Esophagus squamous epithelium (tissue), 5 donors: ENCODE measurements around the gene ENPP3. TPM values are rescaled to one million over a fixed set of nuclear protein-coding genes. Genes with fewer than 3 reads are reported as not detected.

Experiments used
- DNase-seq: peaks from one replicate; lab custom pipeline; 2025; lab: John Stamatoyannopoulos, UW
- H3K27ac ChIP-seq, 4 donors: fragments of 200-600 bp; sonication (generic); one replicate each; pipeline ENCODE4 v1.5.1; 2016 to 2019; ENCODE audit warnings: mild to moderate bottlenecking in 1 of 4
- H3K27me3 ChIP-seq, 4 donors: fragments of 200-600 bp; sonication (generic); 1 replicate in 3 of 4; 2 replicates in 1 of 4; pipeline versions ENCODE4 v1.5.1 to v1.6.0; 2017 to 2021; ENCODE audit warnings: antibody characterized with exemption in 1 of 4
- H3K36me3 ChIP-seq, 3 donors: fragments of 200-600 bp; sonication (generic); one replicate each; pipeline ENCODE4 v1.5.1; 2016 to 2019
- H3K4me1 ChIP-seq, 3 donors: fragments of 200-600 bp; sonication (generic); one replicate each; pipeline ENCODE4 v1.5.1; 2017 to 2019
- H3K4me3 ChIP-seq, 4 donors: fragments of 200-600 bp; sonication (generic); 1 replicate in 3 of 4; 2 replicates in 1 of 4; pipeline ENCODE4 v1.5.1; 2016 to 2019; ENCODE audit warnings: mild to moderate bottlenecking in 2 of 4, moderate library complexity in 1 of 4
- H3K9me3 ChIP-seq, 3 donors: fragments of 200-600 bp; sonication (generic); one replicate each; pipeline ENCODE4 v1.5.1; 2016 to 2019
- CTCF ChIP-seq, 6 experiments: fragments of 450-650 bp in 4 of 6; fragments of 200-600 bp in 2 of 6; sonication (generic) in 2 of 6; IDR thresholded peaks; one replicate each; pipeline ENCODE4 v1.5.1; 2016 to 2019; ENCODE audit warnings: antibody characterized with exemption in 6 of 6, mild to moderate bottlenecking in 4 of 6, moderate library complexity in 4 of 6
- POLR2A ChIP-seq, 4 donors: fragments of 450-650 bp; IDR thresholded peaks; one replicate each; pipeline ENCODE4 v1.6.1; 2017; ENCODE audit warnings: antibody characterized with exemption in 4 of 4, mild to moderate bottlenecking in 4 of 4, moderate library complexity in 3 of 4
- WGBS, 2 donors: methylation state at CpG; one replicate each; pipeline ENCODE4 v1.1.5; 2018; 5-methylcytosine and 5-hydroxymethylcytosine counted together
- intact Hi-C: fragments of 100-400 bp; cut with DNase I; formaldehyde crosslinking; loops from one replicate; pipeline ENCODE4 v1.15.0; 2022
- total RNA-seq, 4 donors: library from RNA; depleted of rRNA; stranded (reverse); fragments of >200 nt; gene quantifications; one replicate each; pipeline ENCODE4 v1.1.0, GENCODE V29; 2016
- donor health status: DM: yes; HTN: yes; CAD: no.

Gene ENPP3
- total RNA-seq, 4 donors from 2014 or later: 0.06 to 2.3 (median 0.17) TPM

GRCh38 chr6:131781687-131782086 lies 144.6 kb downstream of the ENPP3 start:
- no peak for DNase-seq
- H3K27me3 ChIP-seq: peaks cover 0 to 21% (median 0%) of the 10 kb centered on the region in 4 donors
- 56 to 64% methylated on average over 3 of the region's 3 CpGs for WGBS, 2 donors
- peaks cover 0 to 7% (median 0%) of the 10 kb centered on the region in 3 donors for H3K4me1 ChIP-seq
- H3K9me3 ChIP-seq: no peaks in the 10 kb centered on the region
- TF ChIP-seq POLR2A (IDR thresholded peaks at IDR 0.05) (no peak), CTCF (IDR thresholded peaks at IDR 0.05) (no peak)
- no peak overlapping the region for H3K27ac ChIP-seq
- intact Hi-C loops: no loop called here
- no peak overlapping the region for H3K4me3 ChIP-seq
- H3K36me3 ChIP-seq: no peaks in the 10 kb centered on the region

DNA sequence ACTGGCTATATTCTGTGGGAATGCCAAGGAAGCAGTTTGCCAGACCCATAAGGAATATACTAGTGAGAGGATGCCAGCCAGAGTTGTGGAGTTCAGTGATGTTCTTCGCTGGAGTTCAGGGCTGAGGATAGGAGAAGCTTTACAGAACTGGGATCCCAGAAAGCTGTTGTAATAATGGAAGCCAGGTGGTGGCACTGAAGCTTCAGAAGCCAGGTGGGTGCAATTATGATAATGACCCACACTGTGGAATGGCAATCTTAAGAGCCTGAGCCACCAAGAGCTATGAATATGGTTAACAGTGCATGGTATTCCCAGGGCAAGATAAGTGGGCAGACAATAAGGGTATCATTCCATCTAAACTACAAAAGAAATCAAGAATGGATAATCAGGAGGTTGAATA lies 145.7 kb downstream of the ENPP3 start:
- no peak for TF ChIP-seq POLR2A (IDR thresholded peaks at IDR 0.05)
- TF ChIP-seq CTCF (IDR thresholded peaks at IDR 0.05): no peak
- H3K27ac ChIP-seq: no peak overlapping the region
- H3K4me3 ChIP-seq: no peak overlapping the region
- 83% methylated on average over 1 of the region's 1 CpG; no CpG with 5 or more reads in 1 of the 2 donors for WGBS, 2 donors
- H3K9me3 ChIP-seq: no peaks in the 10 kb centered on the region
- intact Hi-C loops: no loop called here
- no peaks in the 10 kb centered on the region for H3K36me3 ChIP-seq
- peaks cover 0 to 21% (median 0%) of the 10 kb centered on the region in 4 donors for H3K27me3 ChIP-seq
- DNase-seq: no peak
- peaks cover 0 to 7% (median 0%) of the 10 kb centered on the region in 3 donors for H3K4me1 ChIP-seq

GRCh38 chr6:131784561-131784960 lies 147.5 kb downstream of the ENPP3 start:
- 40 to 83% methylated on average over 1 of the region's 1 CpG for WGBS, 2 donors
- DNase-seq: no peak
- TF ChIP-seq POLR2A (IDR thresholded peaks at IDR 0.05) (no peak), CTCF (IDR thresholded peaks at IDR 0.05) (no peak)
- Histone ChIP-seq H3K4me1 (peaks cover 0 to 6% (median 0%) of the 10 kb centered on the region in 3 donors), H3K36me3 (no peaks in the 10 kb centered on the region), H3K9me3 (no peaks in the 10 kb centered on the region), H3K27ac (no peak overlapping the region), H3K27me3 (peaks cover 0 to 21% (median 0%) of the 10 kb centered on the region in 4 donors), H3K4me3 (no peak overlapping the region)
- intact Hi-C loops: no loop called here

DNA sequence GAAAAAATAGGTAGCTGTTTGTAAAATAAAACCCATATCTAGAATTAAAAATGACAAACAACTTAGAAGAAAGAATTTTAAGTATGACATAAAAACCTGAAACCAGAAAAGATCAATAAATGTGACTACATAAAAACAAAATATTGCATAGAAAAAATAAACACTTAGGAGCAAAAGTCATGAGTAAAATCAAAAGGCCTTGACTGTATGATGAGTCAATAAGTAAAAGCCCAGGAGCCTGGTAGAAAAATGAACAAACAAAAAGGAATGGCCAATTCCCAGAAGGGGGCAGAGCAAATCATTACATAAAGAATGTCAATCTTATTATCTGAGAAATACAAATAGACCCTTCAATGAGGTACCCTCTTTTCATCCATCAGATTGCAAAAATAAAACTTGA lies 150.0 kb downstream of the ENPP3 start:
- Histone ChIP-seq H3K9me3 (no peaks in the 10 kb centered on the region), H3K27me3 (peaks cover 0 to 13% (median 0%) of the 10 kb centered on the region in 4 donors), H3K36me3 (no peaks in the 10 kb centered on the region), H3K4me1 (peaks cover 0 to 6% (median 0%) of the 10 kb centered on the region in 3 donors), H3K27ac (no peak overlapping the region), H3K4me3 (no peak overlapping the region)
- no peak for DNase-seq
- intact Hi-C loops: no loop called here
- no peak for TF ChIP-seq CTCF (IDR thresholded peaks at IDR 0.05)
- no peak for TF ChIP-seq POLR2A (IDR thresholded peaks at IDR 0.05)

- no peaks in the 10 kb centered on the region for H3K9me3 ChIP-seq
- intact Hi-C loops: no loop called here
- 40 to 44% methylated on average over 8 of the region's 8 CpGs for WGBS, 2 donors
- TF ChIP-seq CTCF (IDR thresholded peaks at IDR 0.05) (no peak), POLR2A (IDR thresholded peaks at IDR 0.05) (no peak)
- peaks cover 0 to 6% (median 0%) of the 10 kb centered on the region in 3 donors for H3K4me1 ChIP-seq
- DNase-seq: no peak
- no peak overlapping the region for H3K4me3 ChIP-seq
- H3K27ac ChIP-seq: no peak overlapping the region
- H3K36me3 ChIP-seq: no peaks in the 10 kb centered on the region
- H3K27me3 ChIP-seq: peaks cover 0 to 13% (median 0%) of the 10 kb centered on the region in 4 donors
Measured at GRCh38 chr6:131787766-131788712, 150.9 kb downstream of the ENPP3 start.
